ENCODE results near the gene MT2A.
"Not testable (repeated sequence)": the region's sequence is repeated elsewhere in the genome, so short reads cannot be mapped to it uniquely, and the experiment has no call there.

- not testable (repeated sequence) for TF ChIP-seq CTCF (IDR thresholded peaks at IDR 0.05 in 2 of 3, conservative IDR thresholded peaks at IDR 0.05 in 1 of 3; ENCODE audit: control insufficient read depth in 2 of 3, extremely low read depth in 1 of 3, insufficient read depth in 1 of 3, low read depth in 3 of 3, low read length in 3 of 3); GABPA (IDR thresholded peaks at IDR 0.05; ENCODE audit: low read depth); ATF3 (IDR thresholded peaks at IDR 0.05; ENCODE audit: borderline replicate concordance, extremely low read depth, low read depth, low read length); POLR2A (IDR thresholded peaks at IDR 0.05; ENCODE audit: low read depth, low read length); CREM (IDR thresholded peaks at IDR 0.05; ENCODE audit: low read depth); IKZF2 (IDR thresholded peaks at IDR 0.05)
Observed at GRCh38 chr16:56582911-56583310, 25.5 kb upstream of the MT2A start.

Data from GM12878 (cell line).